Measurements from ENCODE around the gene NAA16. TPM values are rescaled to one million over a fixed set of nuclear protein-coding genes. Genes with fewer than 3 reads are reported as not detected.
"Not testable (repeated sequence)": the region's sequence is repeated elsewhere in the genome, so short reads cannot be mapped to it uniquely, and the experiment has no call there.

Gene NAA16
- total RNA-seq, 4 donors from 2014 or later = 14.3 to 41.0 (median 22.6) TPM

DNA sequence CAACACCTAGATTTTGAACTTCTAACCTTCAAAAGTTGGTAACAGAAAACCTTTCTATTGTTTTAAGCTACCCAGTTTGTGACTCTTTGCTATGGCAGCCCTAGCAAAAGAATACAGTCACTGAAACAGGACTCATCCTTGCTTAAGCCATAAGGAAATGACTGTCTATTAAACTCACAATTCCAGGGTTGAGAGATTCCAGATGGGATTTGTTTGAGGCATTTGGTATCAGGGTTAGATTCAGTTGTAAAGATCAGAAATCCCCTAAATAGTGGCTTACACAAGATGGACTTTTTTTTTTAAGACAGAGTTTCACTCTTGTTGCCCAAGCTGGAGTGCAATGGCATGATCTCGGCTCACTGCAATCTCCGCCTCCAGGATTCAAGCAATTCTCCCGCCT lies 105.2 kb downstream of the NAA16 start:
- Histone ChIP-seq H3K4me1 (no peaks in the 10 kb centered on the region), H3K9me3 (no peaks in the 10 kb centered on the region), H3K27ac (no peak overlapping the region), H3K36me3 (no peaks in the 10 kb centered on the region), H3K27me3 (no peaks in the 10 kb centered on the region), H3K4me3 (no peak overlapping the region)
- 31% methylated on average over 3 of the region's 3 CpGs for WGBS
- no peak for DNase-seq (ENCODE audit: low spot score in 2 of 2)
- TF ChIP-seq POLR2AphosphoS5 (IDR thresholded peaks at IDR 0.05) = no peak

DNA sequence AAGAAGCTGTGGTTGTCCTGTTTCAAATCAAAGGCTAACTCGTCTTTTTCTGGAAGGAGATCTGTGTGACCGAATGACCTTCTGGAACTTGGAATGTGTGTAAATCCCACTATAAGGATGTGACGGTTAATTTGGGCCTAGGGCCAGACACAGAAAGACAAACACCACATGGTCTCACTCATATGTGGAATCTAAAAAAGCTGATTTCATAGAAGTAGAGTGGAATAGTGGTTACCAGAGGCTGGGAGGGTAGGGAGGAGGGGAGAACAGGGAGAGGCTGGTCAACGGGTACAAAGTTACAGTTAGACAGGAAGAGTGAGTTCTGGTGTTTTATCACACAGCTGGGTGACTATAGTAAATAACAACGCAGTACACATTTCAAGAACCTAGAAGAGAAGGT lies 107.0 kb downstream of the NAA16 start:
- no peak for DNase-seq (ENCODE audit: low spot score in 2 of 2)
- TF ChIP-seq POLR2AphosphoS5 (IDR thresholded peaks at IDR 0.05) (no peak), EP300 (IDR thresholded peaks at IDR 0.05) (no peak)
- TF ChIP-seq, protein P1, sequence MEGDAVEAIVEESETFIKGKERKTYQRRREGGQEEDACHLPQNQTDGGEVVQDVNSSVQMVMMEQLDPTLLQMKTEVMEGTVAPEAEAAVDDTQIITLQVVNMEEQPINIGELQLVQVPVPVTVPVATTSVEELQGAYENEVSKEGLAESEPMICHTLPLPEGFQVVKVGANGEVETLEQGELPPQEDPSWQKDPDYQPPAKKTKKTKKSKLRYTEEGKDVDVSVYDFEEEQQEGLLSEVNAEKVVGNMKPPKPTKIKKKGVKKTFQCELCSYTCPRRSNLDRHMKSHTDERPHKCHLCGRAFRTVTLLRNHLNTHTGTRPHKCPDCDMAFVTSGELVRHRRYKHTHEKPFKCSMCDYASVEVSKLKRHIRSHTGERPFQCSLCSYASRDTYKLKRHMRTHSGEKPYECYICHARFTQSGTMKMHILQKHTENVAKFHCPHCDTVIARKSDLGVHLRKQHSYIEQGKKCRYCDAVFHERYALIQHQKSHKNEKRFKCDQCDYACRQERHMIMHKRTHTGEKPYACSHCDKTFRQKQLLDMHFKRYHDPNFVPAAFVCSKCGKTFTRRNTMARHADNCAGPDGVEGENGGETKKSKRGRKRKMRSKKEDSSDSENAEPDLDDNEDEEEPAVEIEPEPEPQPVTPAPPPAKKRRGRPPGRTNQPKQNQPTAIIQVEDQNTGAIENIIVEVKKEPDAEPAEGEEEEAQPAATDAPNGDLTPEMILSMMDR (IDR thresholded peaks at IDR 0.05) = no peak
- Histone ChIP-seq H3K9me3 (no peaks in the 10 kb centered on the region), H3K36me3 (no peaks in the 10 kb centered on the region), H3K27me3 (no peaks in the 10 kb centered on the region), H3K27ac (no peak overlapping the region), H3K4me1 (no peaks in the 10 kb centered on the region), H3K4me3 (no peak overlapping the region)
- WGBS = 41% methylated on average over 5 of the region's 5 CpGs

DNA sequence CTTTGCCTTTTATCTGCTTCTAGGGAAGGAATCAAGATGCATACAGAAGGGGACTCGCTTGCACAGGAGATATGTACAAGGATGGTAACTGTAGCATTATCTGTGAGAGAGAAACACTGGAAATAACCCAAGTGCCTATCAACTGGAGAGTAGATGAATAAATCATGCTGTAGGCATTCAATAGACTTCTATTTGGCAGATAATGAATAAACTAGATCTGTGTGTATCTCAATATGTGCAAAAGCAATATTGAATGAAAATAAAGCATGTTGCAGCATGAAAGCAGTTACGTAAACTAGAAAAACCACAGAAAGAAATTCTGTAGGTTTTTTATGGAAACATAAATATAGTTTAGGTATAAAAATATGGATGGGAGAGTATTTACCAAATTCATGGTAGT lies 107.7 kb downstream of the NAA16 start:
- no peaks in the 10 kb centered on the region for H3K4me1 ChIP-seq
- no peak for DNase-seq (ENCODE audit: low spot score in 2 of 2)
- no peaks in the 10 kb centered on the region for H3K9me3 ChIP-seq
- WGBS = 59% methylated on average over 2 of the region's 2 CpGs
- no peak overlapping the region for H3K4me3 ChIP-seq
- TF ChIP-seq, protein P1 (IDR thresholded peaks at IDR 0.05) = no peak
- TF ChIP-seq EP300 (IDR thresholded peaks at IDR 0.05) = no peak
- TF ChIP-seq POLR2AphosphoS5 (IDR thresholded peaks at IDR 0.05) = no peak
- no peak for TF ChIP-seq POLR2A (IDR thresholded peaks at IDR 0.05)
- H3K36me3 ChIP-seq = no peaks in the 10 kb centered on the region
- H3K27ac ChIP-seq = no peak overlapping the region
- H3K27me3 ChIP-seq = no peaks in the 10 kb centered on the region

DNA sequence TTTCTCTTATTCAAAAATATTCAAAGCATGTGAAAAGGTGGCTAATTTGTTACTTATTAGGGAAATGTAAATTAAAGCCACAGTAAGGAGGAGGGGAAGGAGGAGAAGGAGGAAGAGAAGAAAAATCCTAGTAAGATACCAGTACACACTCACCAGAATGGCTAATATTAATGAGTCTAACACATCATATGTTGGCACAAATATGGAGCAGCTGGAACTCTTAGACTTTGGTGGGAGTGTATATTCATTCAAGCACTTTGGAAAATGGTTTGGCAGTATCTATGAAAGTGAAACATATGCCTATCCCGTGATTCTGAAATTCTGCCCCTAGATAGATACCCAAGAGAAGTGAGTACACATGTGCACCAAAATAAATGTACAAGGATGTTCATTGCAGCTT lies 108.1 kb downstream of the NAA16 start:
- no peaks in the 10 kb centered on the region for H3K4me1 ChIP-seq
- DNase-seq (ENCODE audit: low spot score in 2 of 2) = no peak
- H3K27ac ChIP-seq = no peak overlapping the region
- no peaks in the 10 kb centered on the region for H3K9me3 ChIP-seq
- H3K4me3 ChIP-seq = no peak overlapping the region
- no peaks in the 10 kb centered on the region for H3K36me3 ChIP-seq
- no peak for TF ChIP-seq POLR2AphosphoS5 (IDR thresholded peaks at IDR 0.05)
- TF ChIP-seq, protein P1 (IDR thresholded peaks at IDR 0.05) = no peak
- no peak for TF ChIP-seq POLR2A (IDR thresholded peaks at IDR 0.05)
- no peak for TF ChIP-seq EP300 (IDR thresholded peaks at IDR 0.05)
- H3K27me3 ChIP-seq = no peaks in the 10 kb centered on the region
- WGBS = 31% methylated on average over 1 of the region's 1 CpG

DNA sequence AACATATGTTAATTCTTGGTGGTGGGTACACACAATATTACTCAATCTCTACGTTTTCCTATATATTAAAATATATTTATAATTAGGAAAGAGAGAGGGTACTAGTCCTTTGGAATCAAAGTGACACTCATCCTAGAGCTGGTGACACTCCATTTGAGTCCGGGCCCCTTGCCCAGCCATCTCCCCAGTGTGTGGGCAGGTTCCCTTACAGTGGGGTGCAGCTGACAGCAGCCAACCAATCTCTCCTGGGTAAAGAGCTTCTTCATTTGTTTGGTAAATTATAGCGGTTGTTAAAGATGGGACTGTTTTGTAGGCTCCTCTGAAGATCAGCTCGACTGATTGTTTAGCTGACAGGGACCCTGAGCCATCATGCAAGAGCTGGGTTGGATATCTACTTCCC lies 109.1 kb downstream of the NAA16 start:
- H3K36me3 ChIP-seq = no peaks in the 10 kb centered on the region
- H3K9me3 ChIP-seq = no peaks in the 10 kb centered on the region
- H3K27ac ChIP-seq = no peak overlapping the region
- no peaks in the 10 kb centered on the region for H3K27me3 ChIP-seq
- 83% methylated on average over 4 of the region's 4 CpGs for WGBS
- no peaks in the 10 kb centered on the region for H3K4me1 ChIP-seq
- TF ChIP-seq POLR2A (IDR thresholded peaks at IDR 0.05) (no peak), POLR2AphosphoS5 (IDR thresholded peaks at IDR 0.05) (no peak), EP300 (IDR thresholded peaks at IDR 0.05) (no peak)
- TF ChIP-seq, protein P1 (IDR thresholded peaks at IDR 0.05) = no peak
- H3K4me3 ChIP-seq = no peak overlapping the region
- no peak for DNase-seq (ENCODE audit: low spot score in 2 of 2)

DNA sequence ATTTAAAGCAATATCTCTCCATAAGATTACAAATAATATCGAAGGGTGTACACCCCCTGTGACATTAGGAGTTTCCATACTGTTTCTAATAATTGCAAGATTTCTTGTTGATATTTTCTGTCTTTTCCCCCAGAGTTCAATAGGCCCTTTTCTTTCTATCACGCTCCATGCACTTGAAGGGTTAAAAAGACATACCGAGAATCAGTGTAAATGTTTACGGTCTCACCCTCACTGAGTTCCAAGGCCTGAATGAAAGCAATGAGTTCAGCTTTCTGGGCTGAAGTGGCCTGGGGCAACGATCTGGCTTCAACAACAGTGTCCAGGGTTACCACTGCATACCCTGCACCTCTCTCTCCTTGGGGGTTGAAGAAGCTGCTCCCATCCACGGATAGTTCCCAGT lies 110.3 kb downstream of the NAA16 start:
- H3K4me1 ChIP-seq; H3K27me3 ChIP-seq; H3K36me3 ChIP-seq; H3K27ac ChIP-seq; DNase-seq (ENCODE audit: low spot score in 2 of 2); H3K4me3 ChIP-seq; H3K9me3 ChIP-seq: not testable (repeated sequence)
- WGBS = 84% methylated on average over 5 of the region's 6 CpGs

DNA sequence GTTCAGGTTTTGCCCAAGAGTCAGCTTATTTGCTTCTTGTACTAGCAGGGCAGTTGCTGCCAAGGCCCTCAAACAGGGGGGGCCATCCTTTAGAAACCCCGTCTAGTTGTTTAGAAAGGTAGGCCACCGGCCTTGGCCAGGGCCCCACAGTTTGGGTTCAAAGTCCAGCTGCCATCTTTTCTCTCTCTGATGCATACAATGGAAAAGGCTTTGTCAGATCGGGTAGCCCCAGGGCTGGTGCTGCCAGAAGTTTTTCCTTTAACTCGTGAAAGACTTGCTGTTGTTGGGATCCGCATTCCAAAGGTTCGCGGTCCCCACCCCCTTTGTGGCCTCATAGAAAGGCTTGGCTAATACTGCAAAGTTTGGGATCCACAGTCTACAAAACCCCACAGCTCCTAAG lies 110.9 kb downstream of the NAA16 start:
- DNase-seq (ENCODE audit: low spot score in 2 of 2); H3K9me3 ChIP-seq; H3K4me1 ChIP-seq; H3K4me3 ChIP-seq; H3K27me3 ChIP-seq; H3K27ac ChIP-seq; H3K36me3 ChIP-seq: not testable (repeated sequence)
- WGBS = 47% methylated on average over 7 of the region's 7 CpGs

DNA sequence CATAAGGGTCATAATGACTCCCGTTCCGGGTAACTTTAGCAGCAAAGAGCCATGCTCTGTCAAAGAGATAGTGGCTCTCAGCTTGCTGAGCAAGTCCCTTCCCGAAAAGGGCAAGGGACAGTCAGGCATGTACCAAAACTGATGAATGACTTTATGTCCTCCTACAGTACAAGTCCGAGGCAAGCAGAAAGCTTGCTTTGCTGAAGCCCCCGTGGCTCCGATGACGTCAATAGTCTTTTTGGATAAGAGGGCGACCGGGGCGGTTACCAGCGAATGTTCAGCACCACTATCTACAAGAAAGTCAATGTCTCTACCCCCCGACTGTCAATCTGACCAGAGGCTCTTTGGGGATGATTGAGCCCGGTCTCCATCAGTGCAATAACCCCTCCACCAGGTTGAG lies 112.2 kb downstream of the NAA16 start:
- H3K4me3 ChIP-seq; DNase-seq (ENCODE audit: low spot score in 2 of 2); H3K4me1 ChIP-seq; H3K36me3 ChIP-seq; H3K27ac ChIP-seq; H3K9me3 ChIP-seq: not testable (repeated sequence)
- 92% methylated on average over 11 of the region's 13 CpGs for WGBS
- H3K27me3 ChIP-seq = peaks cover 11% of the 10 kb centered on the region

DNA sequence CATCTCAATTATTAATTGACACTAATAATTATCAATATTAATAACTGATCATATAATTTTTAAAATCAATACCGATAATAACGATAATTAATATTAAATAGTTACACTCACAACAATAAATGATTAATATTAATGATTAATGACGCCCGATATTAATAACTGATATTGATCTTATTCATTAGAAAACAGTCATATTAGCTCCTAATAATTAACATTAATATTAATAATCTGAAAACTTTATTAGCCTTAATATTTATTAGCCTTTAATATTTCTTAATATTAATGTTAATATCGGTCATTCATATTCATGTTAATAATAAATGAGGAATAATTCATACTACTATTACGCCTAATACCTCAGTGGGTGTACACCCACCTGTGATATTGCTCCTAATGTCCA lies 113.6 kb downstream of the NAA16 start:
- WGBS = 96% methylated on average over 6 of the region's 6 CpGs

More for the DNA sequence above, 113.6 kb downstream of the NAA16 start:
- not testable (repeated sequence) for H3K4me1 ChIP-seq; H3K36me3 ChIP-seq; DNase-seq (ENCODE audit: low spot score in 2 of 2); H3K27ac ChIP-seq; H3K9me3 ChIP-seq; H3K4me3 ChIP-seq
- peaks cover 13% of the 10 kb centered on the region for H3K27me3 ChIP-seq

Data from suprapubic skin (tissue), 4 donors.